Sigmoid colon (tissue), 7 donors: ENCODE data around the gene TRIM49C. TPM values are rescaled to one million over a fixed set of nuclear protein-coding genes. Genes with fewer than 3 reads are reported as not detected.
"Not testable (repeated sequence)": the region's sequence is repeated elsewhere in the genome, so short reads cannot be mapped to it uniquely, and the experiment has no call there.

Source experiments
- DNase-seq: peaks from one replicate; pipeline ENCODE4 v3.0.0-alpha.2; 2019
- H3K27ac ChIP-seq, 4 donors: fragments of 200-600 bp; sonication (generic); one replicate each; pipeline ENCODE4 v1.5.1; 2016 to 2019; ENCODE audit warnings: mild to moderate bottlenecking in 1 of 4
- H3K27me3 ChIP-seq, 3 donors: fragments of 200-600 bp; sonication (generic); one replicate each; pipeline ENCODE4 v1.5.1; 2019; ENCODE audit warnings: mild to moderate bottlenecking in 1 of 3
- H3K36me3 ChIP-seq, 4 donors: fragments of 200-600 bp; sonication (generic); one replicate each; pipeline ENCODE4 v1.5.1; 2016 to 2019
- H3K4me1 ChIP-seq, 4 donors: fragments of 200-600 bp; sonication (generic); one replicate each; pipeline ENCODE4 v1.5.1; 2017 to 2019
- H3K4me3 ChIP-seq, 4 donors: fragments of 200-600 bp; sonication (generic); one replicate each; pipeline ENCODE4 v1.5.1; 2017 to 2019; ENCODE audit warnings: mild to moderate bottlenecking in 2 of 4, moderate library complexity in 1 of 4
- H3K9me3 ChIP-seq, 4 donors: fragments of 200-600 bp in 3 of 4; sonication (generic) in 3 of 4; one replicate each; pipeline versions ENCODE4 v1.5.1 to v1.6.1; 2013 to 2019
- WGBS, 2 donors: extraction: QIAGEN DNeasy Blood & Tissue Kit; methylation state at CpG; one replicate each; pipeline ENCODE4 v1.1.7; 2013; 5-methylcytosine and 5-hydroxymethylcytosine counted together
- intact Hi-C: fragments of 100-400 bp; cut with DNase I; formaldehyde crosslinking; loops from one replicate; pipeline ENCODE4 v1.15.1; 2023
- polyA plus RNA-seq, 3 donors: library from polyadenylated mRNA; stranded (reverse); fragments of 200-250 nt; gene quantifications; one replicate each; pipeline ENCODE4 v1.2.3, GENCODE V29; 2013
- small RNA-seq, 3 donors: library from RNA; depleted of rRNA; stranded (forward); fragments of <200 nt; gene quantifications; one replicate each; pipeline ENCODE3, GENCODE V24; 2016
- total RNA-seq, 4 donors: library from RNA; depleted of rRNA; stranded (reverse); fragments of >200 nt; gene quantifications; one replicate each; pipeline ENCODE4 v1.1.0, GENCODE V29; 2016
- donor health status: healthy with polysubstance abuse.
- donor health status: Bipolar disorder and iron deficiency.
- donor health status: healthy.

The TRIM49C gene, protein sequence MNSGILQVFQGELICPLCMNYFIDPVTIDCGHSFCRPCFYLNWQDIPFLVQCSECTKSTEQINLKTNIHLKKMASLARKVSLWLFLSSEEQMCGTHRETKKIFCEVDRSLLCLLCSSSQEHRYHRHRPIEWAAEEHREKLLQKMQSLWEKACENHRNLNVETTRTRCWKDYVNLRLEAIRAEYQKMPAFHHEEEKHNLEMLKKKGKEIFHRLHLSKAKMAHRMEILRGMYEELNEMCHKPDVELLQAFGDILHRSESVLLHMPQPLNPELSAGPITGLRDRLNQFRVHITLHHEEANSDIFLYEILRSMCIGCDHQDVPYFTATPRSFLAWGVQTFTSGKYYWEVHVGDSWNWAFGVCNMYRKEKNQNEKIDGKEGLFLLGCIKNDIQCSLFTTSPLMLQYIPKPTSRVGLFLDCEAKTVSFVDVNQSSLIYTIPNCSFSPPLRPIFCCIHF
- total RNA-seq (not detected), polyA plus RNA-seq (not detected)

DNA sequence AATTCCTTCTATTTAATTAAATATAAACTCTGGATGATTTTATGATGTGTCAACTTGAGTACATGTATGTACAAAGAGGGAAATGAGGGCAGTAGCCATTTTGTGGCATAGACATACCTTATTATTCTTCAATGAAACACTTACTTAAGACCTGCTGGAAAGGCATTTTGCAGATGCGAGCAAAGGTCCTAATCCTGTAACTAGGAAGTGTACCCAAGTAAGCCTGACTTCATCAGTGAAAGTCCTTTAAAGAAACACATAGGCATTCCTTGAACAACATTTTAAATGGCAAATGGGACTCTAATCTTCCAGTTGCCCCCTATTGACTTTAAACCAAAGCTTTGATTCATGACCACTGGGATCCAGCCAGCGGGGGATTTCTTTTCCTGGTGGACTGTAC lies at the start of gene TRIM49C:
Gene TRIM49C, plus strand, starts transcription at position 301 of the 400 bp plus-strand sequence. CDS start 4,106 bp downstream, outside the sequence.
- 81 to 84% methylated on average over 1 of the region's 2 CpGs for WGBS, 2 donors
- H3K36me3 ChIP-seq, H3K9me3 ChIP-seq, H3K27ac ChIP-seq, H3K4me3 ChIP-seq, H3K27me3 ChIP-seq, intact Hi-C loops, DNase-seq, H3K4me1 ChIP-seq: not testable (repeated sequence)

- intact Hi-C loops, H3K4me3 ChIP-seq, H3K9me3 ChIP-seq, H3K36me3 ChIP-seq, DNase-seq, H3K4me1 ChIP-seq, H3K27ac ChIP-seq, H3K27me3 ChIP-seq: not testable (repeated sequence)
- WGBS, 2 donors, result 83% methylated on average over 2 of the region's 3 CpGs
Observed at GRCh38 chr11:90024184-90024583, 6.7 kb upstream of the TRIM49C start.

GRCh38 chr11:90051591-90052209 lies 20.8 kb downstream of the TRIM49C start:
- WGBS, 2 donors, result 30 to 50% methylated on average over 28 to 39 of the region's 41 CpGs
- H3K27me3 ChIP-seq, intact Hi-C loops, DNase-seq, H3K4me1 ChIP-seq, H3K9me3 ChIP-seq, H3K36me3 ChIP-seq, H3K4me3 ChIP-seq, H3K27ac ChIP-seq: not testable (repeated sequence)

DNA sequence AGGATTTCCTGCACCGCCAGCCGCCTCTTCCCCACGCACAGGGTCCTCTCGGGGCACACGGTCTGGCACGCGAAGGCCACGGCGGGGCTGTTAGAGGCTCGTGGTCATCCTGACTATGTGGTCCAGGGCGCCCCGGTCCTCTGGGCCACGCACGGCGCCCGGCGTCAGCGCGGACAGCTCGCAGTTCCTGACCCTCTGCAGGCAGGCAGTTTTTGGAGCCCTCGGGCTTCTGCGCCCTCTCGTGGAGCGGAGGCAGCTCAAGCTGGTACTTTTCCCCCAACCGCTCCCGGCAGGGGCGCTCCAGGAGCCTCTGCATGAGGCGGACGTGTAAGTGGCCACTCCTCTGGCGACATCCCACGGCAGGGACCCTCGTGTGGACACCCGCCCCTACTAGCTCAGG lies 21.4 kb downstream of the TRIM49C start:
- WGBS, 2 donors, result 3 to 29% methylated on average over 16 of the region's 33 CpGs
- H3K9me3 ChIP-seq, H3K4me3 ChIP-seq, H3K4me1 ChIP-seq, intact Hi-C loops, H3K27ac ChIP-seq, H3K36me3 ChIP-seq, DNase-seq, H3K27me3 ChIP-seq: not testable (repeated sequence)

GRCh38 chr11:90053545-90053944 lies 22.6 kb downstream of the TRIM49C start:
- DNase-seq, H3K4me3 ChIP-seq, H3K9me3 ChIP-seq, H3K27ac ChIP-seq, H3K4me1 ChIP-seq, intact Hi-C loops, H3K36me3 ChIP-seq, H3K27me3 ChIP-seq: not testable (repeated sequence)
- WGBS, 2 donors, result 34 to 56% methylated on average over 14 to 17 of the region's 28 CpGs

GRCh38 chr11:90085650-90086049 lies 54.7 kb downstream of the TRIM49C start, which contains the start of gene UBTFL1:
UBTFL1 (plus strand) TSS chr11:90085950; CDS start chr11:90085950, 0 bp downstream.
- intact Hi-C loops, H3K4me3 ChIP-seq, H3K4me1 ChIP-seq, H3K27ac ChIP-seq, H3K36me3 ChIP-seq, H3K9me3 ChIP-seq, DNase-seq, H3K27me3 ChIP-seq: not testable (repeated sequence)
- 67 to 83% methylated on average over 2 to 3 of the region's 3 CpGs for WGBS, 2 donors

DNA sequence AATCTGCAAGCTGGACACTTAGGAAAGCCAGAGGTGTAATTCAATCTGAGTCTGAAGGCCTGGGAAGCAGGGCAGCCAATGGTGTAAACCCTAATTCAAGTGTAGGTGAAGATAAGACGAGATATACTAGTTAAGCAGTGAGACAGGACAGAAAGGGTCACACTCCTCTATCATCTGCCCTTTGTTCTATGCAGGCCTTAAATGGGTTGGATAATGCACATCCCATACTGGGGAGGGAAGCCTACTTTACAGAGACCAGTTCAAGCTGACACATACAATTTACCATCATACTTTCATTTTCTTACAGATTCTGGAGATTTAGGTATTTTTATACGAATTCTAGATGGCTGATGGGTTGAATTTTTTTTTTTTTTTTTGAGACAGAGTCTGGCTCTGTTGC lies 57.8 kb downstream of the TRIM49C start:
- DNase-seq, H3K4me3 ChIP-seq, H3K4me1 ChIP-seq, H3K36me3 ChIP-seq, H3K27ac ChIP-seq, H3K27me3 ChIP-seq, intact Hi-C loops, H3K9me3 ChIP-seq: not testable (repeated sequence)
- WGBS, 2 donors, result 27 to 56% methylated on average over 2 of the region's 2 CpGs

Small RNA genes lying within 50 kb of the gene (small RNA-seq; reads per million reads assigned to genes)
- gene AP000827.1, result 0 reads per million in 3 donors

Other genes with a start within 250 kb of the TRIM49C start
- gene TRIM49, start 222.5 kb upstream of the TRIM49C start, total RNA-seq, result not detected
- gene TRIM49, start 222.5 kb upstream of the TRIM49C start, polyA plus RNA-seq, result not detected
- gene TRIM64B, start 152.6 kb upstream of the TRIM49C start, total RNA-seq, result not detected
- gene TRIM64B, start 152.6 kb upstream of the TRIM49C start, polyA plus RNA-seq, result not detected
- not detected for gene TRIM49D1, start 108.9 kb upstream of the TRIM49C start, total RNA-seq
- not detected for gene TRIM49D1, start 108.9 kb upstream of the TRIM49C start, polyA plus RNA-seq
- not detected for gene TRIM49D2, start 107.0 kb upstream of the TRIM49C start, total RNA-seq
- not detected for gene TRIM49D2, start 107.0 kb upstream of the TRIM49C start, polyA plus RNA-seq
- gene TRIM64, start 65.1 kb upstream of the TRIM49C start, total RNA-seq, result not detected
- gene TRIM64, start 65.1 kb upstream of the TRIM49C start, polyA plus RNA-seq, result not detected
- gene UBTFL1, start 54.8 kb downstream of the TRIM49C start, total RNA-seq, result not detected
- not detected for gene UBTFL1, start 54.8 kb downstream of the TRIM49C start, polyA plus RNA-seq
- gene NAALAD2, start 103.6 kb downstream of the TRIM49C start, total RNA-seq, result 1 to 10 TPM; 1.8 to 3.9 (median 3.7) TPM
- under 1 TPM in 1 of 3 donors, not detected in 2; 0.31 TPM for gene NAALAD2, start 103.6 kb downstream of the TRIM49C start, polyA plus RNA-seq
- 10 to 100 TPM; 50.4 to 78.2 (median 63.3) TPM for gene CHORDC1, start 191.9 kb downstream of the TRIM49C start, total RNA-seq
- 10 to 100 TPM in 2 of 3 donors, 1 to 10 TPM in 1; 7.2 to 20.6 (median 13.9) TPM for gene CHORDC1, start 191.9 kb downstream of the TRIM49C start, polyA plus RNA-seq